NCI-H446 (cell line): ENCODE measurements around the gene GALNT10.

Experiments used
- DNase-seq, 2 experiments: peaks; one replicate each; lab custom pipeline; 2025; lab: John Stamatoyannopoulos, UW

GALNT10 gene

GRCh38 chr5:154203798-154204578, 13.5 kb downstream of the GALNT10 start:
- DNase-seq, result no peak

- DNase-seq, result no peak
These were observed 15.0 kb downstream of the GALNT10 start for GRCh38 chr5:154205441-154206117.

- DNase-seq, result no peak
These were observed 15.8 kb downstream of the GALNT10 start for GRCh38 chr5:154206311-154206710.

GRCh38 chr5:154207204-154207603, 16.7 kb downstream of the GALNT10 start:
- no peak for DNase-seq

- no peak for DNase-seq
These were observed 19.1 kb downstream of the GALNT10 start for GRCh38 chr5:154209591-154210081.

GRCh38 chr5:154210163-154210562, 19.6 kb downstream of the GALNT10 start:
- no peak for DNase-seq

GRCh38 chr5:154211641-154212390, 21.3 kb downstream of the GALNT10 start:
- no peak for DNase-seq

GRCh38 chr5:154213592-154213991, 23.1 kb downstream of the GALNT10 start:
- DNase-seq, result no peak

GRCh38 chr5:154214371-154215106, 24.0 kb downstream of the GALNT10 start:
- DNase-seq, result no peak

GRCh38 chr5:154215571-154216325, 25.2 kb downstream of the GALNT10 start:
- DNase-seq, result no peak

GRCh38 chr5:154217462-154217861, 26.9 kb downstream of the GALNT10 start:
- no peak for DNase-seq

- no peak for DNase-seq
These were observed 28.3 kb downstream of the GALNT10 start for GRCh38 chr5:154218786-154219185.

- DNase-seq, result no peak
These were observed 30.1 kb downstream of the GALNT10 start for GRCh38 chr5:154220625-154221024.

GRCh38 chr5:154221371-154221896, 30.9 kb downstream of the GALNT10 start:
- DNase-seq, result no peak

GRCh38 chr5:154222414-154222813, 31.9 kb downstream of the GALNT10 start:
- DNase-seq, result no peak

GRCh38 chr5:154223320-154223719, 32.8 kb downstream of the GALNT10 start:
- DNase-seq, result no peak

GRCh38 chr5:154227090-154227489, 36.6 kb downstream of the GALNT10 start:
- no peak for DNase-seq

GRCh38 chr5:154228696-154229095, 38.2 kb downstream of the GALNT10 start:
- no peak for DNase-seq

- DNase-seq, result no peak
These were observed 40.0 kb downstream of the GALNT10 start for GRCh38 chr5:154230526-154230925.

- DNase-seq, result no peak
These were observed 44.0 kb downstream of the GALNT10 start for GRCh38 chr5:154234551-154234950.

GRCh38 chr5:154236011-154236410, 45.5 kb downstream of the GALNT10 start:
- DNase-seq, result no peak
